Endothelial cell of umbilical vein (primary cell): ENCODE data around the gene AAGAB. TPM values are rescaled to one million over a fixed set of nuclear protein-coding genes. Genes with fewer than 3 reads are reported as not detected.

Experiments used
- BruUV-seq: library from RNA; stranded (reverse); fragments of 400-500 nt; replicated peaks from 2 replicates; lab custom pipeline; 2021; lab: Mats Ljungman, UMichigan
- CTCF ChIA-PET: fragments of 300-600, 350-600 bp; sonication (Branson Sonifier 250); formaldehyde crosslinking; loops from one replicate; lab custom pipeline; 2021; ENCODE audit warnings: antibody characterized with exemption, inconsistent platforms; lab: Charles Lee
- POLR2A ChIA-PET: fragments of 300-600, 350-600 bp; sonication (Branson Sonifier 250); formaldehyde crosslinking; loops from one replicate; lab custom pipeline; 2021; ENCODE audit warnings: antibody characterized with exemption, inconsistent platforms; lab: Charles Lee
- DNase-seq: peaks from one replicate; pipeline ENCODE4 v3.0.0-alpha.2; 2011; ENCODE audit warnings: low read depth, low spot score
- FAIRE-seq: peaks from 2 replicates; lab custom pipeline; 2011; peaks lifted over from hg19 to GRCh38; lab: Jason Lieb, UNC
- H2AFZ ChIP-seq: 2 replicates; pipeline ENCODE4 v1.6.0; 2012; ENCODE audit warnings: low read depth, low read length, control low read depth, inconsistent platforms
- H3K27ac ChIP-seq: 2 replicates; pipeline ENCODE4 v1.5.1; 2011; ENCODE audit warnings: low read depth, mild to moderate bottlenecking, control low read depth, low read length, moderate library complexity; ENCODE audit not compliant: insufficient read depth
- H3K27me3 ChIP-seq, 2 experiments: 2 replicates each; pipeline versions ENCODE4 v1.6.0 to v1.6.1; 2011; ENCODE audit warnings: low read length in 2 of 2, mixed read lengths in 1 of 2; ENCODE audit not compliant: control insufficient read depth in 2 of 2, insufficient read depth in 2 of 2
- H3K36me3 ChIP-seq, 2 experiments: 2 replicates in 1 of 2; 3 replicates in 1 of 2; pipeline ENCODE4 v1.5.1; 2011; ENCODE audit warnings: low read length in 2 of 2, mild to moderate bottlenecking in 1 of 2, moderate library complexity in 1 of 2; ENCODE audit not compliant: control insufficient read depth in 2 of 2, insufficient read depth in 2 of 2; ENCODE audit errors: extremely low read depth in 1 of 2
- H3K4me1 ChIP-seq: 3 replicates; pipeline ENCODE4 v1.5.1; 2011; ENCODE audit warnings: mild to moderate bottlenecking, low read length; ENCODE audit not compliant: control insufficient read depth, insufficient read depth; ENCODE audit errors: extremely low read depth
- H3K4me2 ChIP-seq: 2 replicates; pipeline ENCODE4 v1.6.1; 2011; ENCODE audit warnings: low read length, control low read depth, mixed read lengths; ENCODE audit not compliant: insufficient read depth
- H3K4me3 ChIP-seq, 3 experiments: fragments of 200-600 bp in 1 of 3; sonication (generic), shearing (Covaris generic) in 1 of 3; replicated peaks in 1 of 3; 2 replicates each; pipeline ENCODE4 v1.5.1; 2011 to 2016; ENCODE audit warnings: control low read depth in 3 of 3, low read length in 3 of 3, mild to moderate bottlenecking in 2 of 3, inconsistent platforms in 1 of 3, low read depth in 1 of 3, moderate library complexity in 1 of 3; ENCODE audit not compliant: insufficient read depth in 1 of 3
- H3K79me2 ChIP-seq: 2 replicates; pipeline ENCODE4 v1.6.0; 2012; ENCODE audit warnings: low read length, inconsistent platforms; ENCODE audit not compliant: control insufficient read depth, insufficient read depth
- H3K9ac ChIP-seq: replicated peaks from 2 replicates; pipeline ENCODE3; 2011; ENCODE audit warnings: low read length, control low read depth; ENCODE audit not compliant: insufficient read depth; ENCODE audit errors: extremely low read depth
- H3K9me1 ChIP-seq: replicated peaks from 3 replicates; pipeline ENCODE4 v1.6.0; 2011; ENCODE audit warnings: mild to moderate bottlenecking, low read length; ENCODE audit not compliant: control insufficient read depth, insufficient read depth; ENCODE audit errors: extremely low read depth
- H3K9me3 ChIP-seq: replicated peaks from 2 replicates; pipeline ENCODE4 v1.5.1; 2012; ENCODE audit warnings: low read length, inconsistent platforms; ENCODE audit not compliant: control insufficient read depth, insufficient read depth
- H4K20me1 ChIP-seq: replicated peaks from 2 replicates; pipeline ENCODE3; 2011; ENCODE audit warnings: mild to moderate bottlenecking, low read length; ENCODE audit not compliant: control insufficient read depth, insufficient read depth; ENCODE audit errors: extremely low read depth
- JUN ChIP-seq: IDR thresholded peaks from 2 replicates; pipeline ENCODE4 v1.6.1; 2011; ENCODE audit warnings: borderline replicate concordance, low read depth; ENCODE audit not compliant: insufficient read length, insufficient read depth
- POLR2AphosphoS5 ChIP-seq: IDR thresholded peaks from 2 replicates; pipeline ENCODE4 v1.6.1; 2012; ENCODE audit warnings: low read depth, mild to moderate bottlenecking, control low read depth, low read length, moderate library complexity; ENCODE audit not compliant: insufficient read depth
- dilution Hi-C: fragments of 300-500 bp; cut with MboI; formaldehyde crosslinking; loops from one replicate; pipeline ENCODE4 v1.15.0; 2019; ENCODE audit warnings: low sequenced_read_pairs; ENCODE audit not compliant: extremely low pct_ligation_motif_present
- intact Hi-C: fragments of 100-400 bp; cut with micrococcal nuclease; formaldehyde crosslinking; loops from one replicate; pipeline ENCODE4 v1.10.0; 2022
- polyA plus RNA-seq, 4 experiments: library from polyadenylated mRNA; depleted of rRNA in 3 of 4; stranded (reverse) in 3 of 4; unstranded in 1 of 4; fragments of >200 nt; gene quantifications; 2 replicates each; pipeline versions ENCODE4 v1.2.1 to v1.2.3, GENCODE V29; 2011 to 2012; ENCODE audit warnings: missing spikeins in 1 of 4
- total RNA-seq: library from RNA; stranded (reverse); gene quantifications from 2 replicates; pipeline ENCODE4 v1.2.3, GENCODE V29; 2021
- TF ChIP-seq, protein P1 (sequence below), 2 donors: IDR thresholded peaks; 1 replicate in 1 of 2; 2 replicates in 1 of 2; pipeline ENCODE4 v1.5.1; 2011; ENCODE audit warnings: low read length in 2 of 2, mild to moderate bottlenecking in 2 of 2, moderate library complexity in 2 of 2, control low read depth in 1 of 2, inconsistent platforms in 1 of 2, low read depth in 1 of 2; ENCODE audit not compliant: insufficient read depth in 1 of 2; ENCODE audit errors: extremely low read depth in 1 of 2

AAGAB gene
- total and polyA plus RNA-seq, 2 donors (not counting 3 experiments of a cell fraction or from before 2014, with no cell fraction given) = 21.2 to 42.6 TPM

DNA sequence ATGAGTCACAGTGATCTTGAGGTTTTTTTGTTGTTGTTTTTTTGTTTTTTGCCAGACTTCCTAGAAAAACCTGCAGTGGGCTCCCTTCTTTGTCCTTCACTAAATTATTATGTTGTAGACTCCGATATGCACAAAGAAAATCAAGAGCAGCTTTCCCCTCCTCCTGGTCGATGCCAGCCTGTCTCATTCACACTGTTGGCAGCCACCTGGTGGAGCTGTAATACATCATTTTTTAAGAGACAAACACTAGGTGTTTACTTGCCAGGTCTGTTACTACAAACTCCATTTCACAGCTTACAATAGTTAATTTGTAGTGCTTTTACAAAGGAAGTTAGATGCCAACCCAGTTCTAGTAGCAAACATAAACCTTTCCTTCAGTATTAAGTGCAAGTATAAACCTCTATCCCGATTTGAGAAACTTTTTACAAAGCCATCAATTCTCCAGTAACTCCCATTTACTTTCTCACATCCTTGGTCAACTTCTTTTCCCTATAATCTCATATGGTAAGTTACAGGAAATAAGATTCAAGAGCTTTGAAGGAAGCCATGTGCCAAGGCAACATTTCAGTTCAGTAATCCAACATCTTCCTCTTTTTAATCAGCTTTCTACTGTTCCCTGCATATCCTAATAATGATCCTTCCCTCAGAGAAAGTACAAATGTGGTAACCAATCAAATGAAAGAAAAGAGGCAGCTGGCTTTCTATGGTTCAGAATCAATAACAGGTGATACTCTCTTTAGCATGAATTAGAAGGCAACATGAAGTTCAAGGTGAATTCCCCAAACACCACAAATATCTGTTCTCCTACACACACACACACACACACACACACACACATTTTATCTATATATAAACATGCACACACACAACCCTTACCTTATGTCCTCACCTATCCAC is 14.0 kb downstream of the AAGAB start:
- H3K4me3 ChIP-seq = no peak overlapping the region
- FAIRE-seq = no peak
- no peak overlapping the region for H3K9ac ChIP-seq
- POLR2A ChIA-PET = no interaction called here
- dilution Hi-C loops = no loop called here
- H4K20me1 ChIP-seq = no peaks in the 10 kb centered on the region
- intact Hi-C loops = no loop called here
- H3K9me3 ChIP-seq = no peaks in the 10 kb centered on the region
- H3K27me3 ChIP-seq = no peaks in the 10 kb centered on the region
- CTCF ChIA-PET = interaction anchor here (0.7 to 1.4 kb wide), 9 partner anchors 10 to 294 kb away, joined by 3 to 4 read pairs (median 3); partner anchors contain the start of genes AAGAB and IQCH
- no peak for TF ChIP-seq POLR2AphosphoS5
- TF ChIP-seq, protein P1, sequence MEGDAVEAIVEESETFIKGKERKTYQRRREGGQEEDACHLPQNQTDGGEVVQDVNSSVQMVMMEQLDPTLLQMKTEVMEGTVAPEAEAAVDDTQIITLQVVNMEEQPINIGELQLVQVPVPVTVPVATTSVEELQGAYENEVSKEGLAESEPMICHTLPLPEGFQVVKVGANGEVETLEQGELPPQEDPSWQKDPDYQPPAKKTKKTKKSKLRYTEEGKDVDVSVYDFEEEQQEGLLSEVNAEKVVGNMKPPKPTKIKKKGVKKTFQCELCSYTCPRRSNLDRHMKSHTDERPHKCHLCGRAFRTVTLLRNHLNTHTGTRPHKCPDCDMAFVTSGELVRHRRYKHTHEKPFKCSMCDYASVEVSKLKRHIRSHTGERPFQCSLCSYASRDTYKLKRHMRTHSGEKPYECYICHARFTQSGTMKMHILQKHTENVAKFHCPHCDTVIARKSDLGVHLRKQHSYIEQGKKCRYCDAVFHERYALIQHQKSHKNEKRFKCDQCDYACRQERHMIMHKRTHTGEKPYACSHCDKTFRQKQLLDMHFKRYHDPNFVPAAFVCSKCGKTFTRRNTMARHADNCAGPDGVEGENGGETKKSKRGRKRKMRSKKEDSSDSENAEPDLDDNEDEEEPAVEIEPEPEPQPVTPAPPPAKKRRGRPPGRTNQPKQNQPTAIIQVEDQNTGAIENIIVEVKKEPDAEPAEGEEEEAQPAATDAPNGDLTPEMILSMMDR (IDR thresholded peaks at IDR 0.05; ENCODE audit: extremely low read depth in 1 of 2, insufficient read depth in 1 of 2, low read depth in 1 of 2, low read length in 2 of 2) = peak in 1 of 2 donors; percentile 10
- H3K79me2 ChIP-seq = peaks cover 48% of the 10 kb centered on the region
- H3K4me2 ChIP-seq = no peak overlapping the region
- BruUV-seq = no TSS peak
- peak; percentile 16 for DNase-seq
- H3K4me1 ChIP-seq = peaks cover 6% of the 10 kb centered on the region
- H3K9me1 ChIP-seq = no peaks in the 10 kb centered on the region
- H3K27ac ChIP-seq = no peak overlapping the region
- H3K36me3 ChIP-seq = no peaks in the 10 kb centered on the region
- H2AFZ ChIP-seq = no peak overlapping the region

DNA sequence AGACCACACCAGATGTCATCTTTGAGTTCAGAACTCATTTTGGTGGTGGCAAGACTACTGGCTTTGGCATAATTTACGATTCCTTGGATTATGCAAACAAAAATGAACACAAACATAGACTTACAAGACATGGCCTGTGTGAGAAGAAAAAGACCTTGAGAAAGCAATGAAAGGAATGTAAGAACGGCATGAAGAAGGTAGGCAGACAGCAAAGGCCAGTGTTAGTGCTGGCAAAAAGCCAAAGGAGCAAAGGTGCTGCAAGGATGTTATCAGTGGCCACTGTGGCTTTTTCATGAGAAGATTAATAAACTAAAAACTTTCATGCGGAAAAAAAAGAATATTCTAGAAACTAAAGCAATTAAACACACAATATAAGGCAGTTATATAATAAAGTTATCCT is 21.9 kb downstream of the AAGAB start:
- dilution Hi-C loops (no loop called here), intact Hi-C loops (no loop called here)
- peaks cover 11 to 16% of the 10 kb centered on the region in 2 experiments for H3K36me3 ChIP-seq
- ChIA-PET CTCF (no interaction called here), POLR2A (no interaction called here)
- BruUV-seq = no TSS peak
- H4K20me1 ChIP-seq = no peaks in the 10 kb centered on the region
- peaks cover 4% of the 10 kb centered on the region for H3K79me2 ChIP-seq
- H3K9me1 ChIP-seq = no peaks in the 10 kb centered on the region
- no peaks in the 10 kb centered on the region for H3K9me3 ChIP-seq
- H2AFZ ChIP-seq = no peak overlapping the region
- no peaks in the 10 kb centered on the region for H3K27me3 ChIP-seq
- no peak overlapping the region for H3K27ac ChIP-seq
- no peak for TF ChIP-seq JUN
- no peaks in the 10 kb centered on the region for H3K4me1 ChIP-seq
- H3K4me2 ChIP-seq = no peak overlapping the region
- no peak overlapping the region for H3K9ac ChIP-seq
- no peak overlapping the region for H3K4me3 ChIP-seq
- no peak for FAIRE-seq
- DNase-seq = no peak
